Astrocyte (in vitro differentiated cells and primary cell): Measurements from ENCODE around the gene MOCS2. TPM values are rescaled to one million over a fixed set of nuclear protein-coding genes. Genes with fewer than 3 reads are reported as not detected.

Experiments
- DNase-seq: peaks from one replicate; pipeline ENCODE4 v3.0.0-alpha.2; 2010; ENCODE audit warnings: low read depth
- FAIRE-seq: peaks from 2 replicates; lab custom pipeline; 2011; peaks lifted over from hg19 to GRCh38; lab: Jason Lieb, UNC
- H2AFZ ChIP-seq: 2 replicates; pipeline ENCODE4 v1.6.0; 2012; ENCODE audit warnings: low read depth, low read length, inconsistent platforms
- H3K27ac ChIP-seq: 2 replicates; pipeline ENCODE4 v1.5.1; 2011; ENCODE audit warnings: low read depth, low read length, inconsistent platforms
- H3K27me3 ChIP-seq: 2 replicates; pipeline ENCODE4 v1.6.0; 2011; ENCODE audit warnings: low read length, inconsistent platforms; ENCODE audit not compliant: insufficient read depth
- H3K36me3 ChIP-seq: 2 replicates; pipeline ENCODE4 v1.5.1; 2011; ENCODE audit warnings: low read length, inconsistent platforms; ENCODE audit not compliant: insufficient read depth
- H3K4me1 ChIP-seq: 2 replicates; pipeline ENCODE4 v1.5.1; 2011; ENCODE audit warnings: low read length, inconsistent platforms; ENCODE audit not compliant: insufficient read depth
- H3K4me2 ChIP-seq: 2 replicates; pipeline ENCODE4 v1.6.0; 2012; ENCODE audit warnings: low read length, inconsistent platforms
- H3K4me3 ChIP-seq: 2 replicates; pipeline ENCODE4 v1.5.1; 2011; ENCODE audit warnings: low read depth, mild to moderate bottlenecking, low read length, inconsistent platforms; ENCODE audit not compliant: insufficient read depth
- H3K79me2 ChIP-seq: 2 replicates; pipeline ENCODE4 v1.6.0; 2012; ENCODE audit warnings: mild to moderate bottlenecking, low read length, inconsistent platforms; ENCODE audit not compliant: insufficient read depth
- H3K9ac ChIP-seq: 2 replicates; pipeline ENCODE4 v1.6.0; 2012; ENCODE audit warnings: mild to moderate bottlenecking, low read length, inconsistent platforms
- H3K9me3 ChIP-seq: 2 replicates; pipeline ENCODE4 v1.5.1; 2012; ENCODE audit warnings: low read depth, mild to moderate bottlenecking, low read length, inconsistent platforms; ENCODE audit not compliant: insufficient read depth
- H4K20me1 ChIP-seq: 2 replicates; pipeline ENCODE4 v1.6.0; 2012; ENCODE audit warnings: low read length, inconsistent platforms; ENCODE audit not compliant: insufficient read depth
- H3K27ac Mint-ChIP-seq: one replicate; pipeline ENCODE4 v1.8.0; 2021; ENCODE audit warnings: mild to moderate bottlenecking, mixed read lengths; ENCODE audit not compliant: unreplicated experiment
- H3K27me3 Mint-ChIP-seq: one replicate; pipeline ENCODE4 v1.8.0; 2021; ENCODE audit warnings: low read depth, mixed read lengths; ENCODE audit not compliant: unreplicated experiment
- H3K36me3 Mint-ChIP-seq: one replicate; pipeline ENCODE4 v1.8.0; 2021; ENCODE audit warnings: low read depth, mixed read lengths; ENCODE audit not compliant: unreplicated experiment
- H3K4me1 Mint-ChIP-seq: one replicate; pipeline ENCODE4 v1.8.0; 2021; ENCODE audit warnings: low read depth, mixed read lengths; ENCODE audit not compliant: unreplicated experiment
- H3K4me3 Mint-ChIP-seq: one replicate; pipeline ENCODE4 v1.8.0; 2021; ENCODE audit warnings: mild to moderate bottlenecking, moderate library complexity, mixed read lengths; ENCODE audit not compliant: unreplicated experiment
- H3K9me3 Mint-ChIP-seq: one replicate; pipeline ENCODE4 v1.8.0; 2021; ENCODE audit warnings: mild to moderate bottlenecking, mixed read lengths; ENCODE audit not compliant: unreplicated experiment
- CTCF ChIP-seq: IDR thresholded peaks from 2 replicates; pipeline ENCODE4 v1.5.1; 2011; ENCODE audit warnings: low read depth, mild to moderate bottlenecking, inconsistent platforms, low read length, moderate library complexity; ENCODE audit not compliant: insufficient read depth
- EZH2 ChIP-seq: IDR thresholded peaks from 2 replicates; pipeline ENCODE4 v1.6.1; 2012; ENCODE audit warnings: mild to moderate bottlenecking, low read length, inconsistent platforms; ENCODE audit not compliant: insufficient read depth
- total RNA-seq: library from RNA; stranded (reverse); gene quantifications from 2 replicates; pipeline ENCODE4 v1.2.1, GENCODE V29; 2021

Gene MOCS2
- total RNA-seq, 1 donor from 2014 or later, result 42.7 TPM

- no peak overlapping the region for H3K4me2 ChIP-seq
- no peak overlapping the region for H2AFZ ChIP-seq
- peaks cover 27% of the 10 kb centered on the region for H3K36me3 ChIP-seq
- FAIRE-seq (no peak), DNase-seq (no peak)
- Mint-ChIP-seq H3K9me3 (no peaks in the 10 kb centered on the region), H3K4me1 (peaks cover 4% of the 10 kb centered on the region), H3K4me3 (no peak overlapping the region), H3K36me3 (no peaks in the 10 kb centered on the region), H3K27ac (no peak overlapping the region), H3K27me3 (no peaks in the 10 kb centered on the region)
- no peaks in the 10 kb centered on the region for H3K79me2 ChIP-seq
- peaks cover 11% of the 10 kb centered on the region for H3K4me1 ChIP-seq
- no peak overlapping the region for H3K4me3 ChIP-seq
- no peaks in the 10 kb centered on the region for H3K27me3 ChIP-seq
- H3K9me3 ChIP-seq, result no peaks in the 10 kb centered on the region
- H4K20me1 ChIP-seq, result no peaks in the 10 kb centered on the region
- H3K9ac ChIP-seq, result no peak overlapping the region
- H3K27ac ChIP-seq, result no peak overlapping the region
- TF ChIP-seq EZH2, result no peak
- no peak for TF ChIP-seq CTCF
Observed at GRCh38 chr5:53068291-53068836, 41.2 kb downstream of the MOCS2 start.

GRCh38 chr5:53067641-53068040 lies 41.9 kb downstream of the MOCS2 start:
- Mint-ChIP-seq H3K4me1 (peaks cover 6% of the 10 kb centered on the region), H3K36me3 (no peaks in the 10 kb centered on the region), H3K4me3 (no peak overlapping the region), H3K27ac (no peak overlapping the region), H3K9me3 (no peaks in the 10 kb centered on the region), H3K27me3 (no peaks in the 10 kb centered on the region)
- no peak overlapping the region for H3K9ac ChIP-seq
- no peak overlapping the region for H3K27ac ChIP-seq
- TF ChIP-seq EZH2, result no peak
- TF ChIP-seq CTCF, result no peak
- no peak overlapping the region for H3K4me2 ChIP-seq
- FAIRE-seq, result no peak
- peaks cover 25% of the 10 kb centered on the region for H3K36me3 ChIP-seq
- H3K79me2 ChIP-seq, result no peaks in the 10 kb centered on the region
- no peaks in the 10 kb centered on the region for H3K9me3 ChIP-seq
- H2AFZ ChIP-seq, result no peak overlapping the region
- H4K20me1 ChIP-seq, result no peaks in the 10 kb centered on the region
- DNase-seq, result no peak
- peaks cover 11% of the 10 kb centered on the region for H3K4me1 ChIP-seq
- no peak overlapping the region for H3K4me3 ChIP-seq
- no peaks in the 10 kb centered on the region for H3K27me3 ChIP-seq

- no peaks in the 10 kb centered on the region for H3K27me3 ChIP-seq
- no peak overlapping the region for H3K4me3 ChIP-seq
- H3K4me1 ChIP-seq, result peaks cover 11% of the 10 kb centered on the region
- H3K9me3 ChIP-seq, result no peaks in the 10 kb centered on the region
- peaks cover 6% of the 10 kb centered on the region for H3K4me1 Mint-ChIP-seq
- no peak overlapping the region for H3K27ac ChIP-seq
- H4K20me1 ChIP-seq, result no peaks in the 10 kb centered on the region
- no peak overlapping the region for H3K4me3 Mint-ChIP-seq
- H3K79me2 ChIP-seq, result no peaks in the 10 kb centered on the region
- H3K27ac Mint-ChIP-seq, result no peak overlapping the region
- H3K4me2 ChIP-seq, result no peak overlapping the region
- FAIRE-seq (no peak), DNase-seq (no peak)
- H3K27me3 Mint-ChIP-seq, result no peaks in the 10 kb centered on the region
- no peaks in the 10 kb centered on the region for H3K9me3 Mint-ChIP-seq
- no peak overlapping the region for H2AFZ ChIP-seq
- no peak for TF ChIP-seq CTCF
- no peak overlapping the region for H3K9ac ChIP-seq
- peaks cover 29% of the 10 kb centered on the region for H3K36me3 ChIP-seq
- no peaks in the 10 kb centered on the region for H3K36me3 Mint-ChIP-seq
Observed at GRCh38 chr5:53066088-53066487, 43.5 kb downstream of the MOCS2 start.
